H1 (cell line): ENCODE results near the gene PTRH1. TPM values are rescaled to one million over a fixed set of nuclear protein-coding genes. Genes with fewer than 3 reads are reported as not detected.

ENCODE experiments used
- CTCF ChIA-PET: fragments of 300-600 bp; sonication (Branson Sonifier 250); formaldehyde crosslinking; loops from one replicate; lab custom pipeline; 2021; ENCODE audit not compliant: partially characterized antibody; lab: Charles Lee
- POLR2A ChIA-PET: fragments of 300-600 bp; sonication (Branson Sonifier 250); formaldehyde crosslinking; loops from one replicate; lab custom pipeline; 2021; ENCODE audit warnings: inconsistent platforms; ENCODE audit not compliant: partially characterized antibody; lab: Charles Lee
- DNase-seq, 2 experiments: peaks; one replicate each; pipeline versions ENCODE4 v3.0.0 to v3.0.0-alpha.2; 2010 to 2022; ENCODE audit warnings: low spot score in 2 of 2, low read depth in 1 of 2, mixed read lengths in 1 of 2
- FAIRE-seq: peaks from 2 replicates; lab custom pipeline; 2011; peaks lifted over from hg19 to GRCh38; lab: Jason Lieb, UNC
- H2AFZ ChIP-seq: 2 replicates; pipeline ENCODE4 v1.8.1; 2012; ENCODE audit warnings: low read length, inconsistent platforms
- H2AK5ac ChIP-seq: 2 replicates; pipeline ENCODE4 v1.6.1; 2013; ENCODE audit warnings: low read depth, low read length
- H2BK120ac ChIP-seq: replicated peaks from 2 replicates; pipeline ENCODE3; 2013; ENCODE audit warnings: low read depth, low read length, inconsistent platforms
- H2BK12ac ChIP-seq: 2 replicates; pipeline ENCODE4 v1.6.1; 2013; ENCODE audit warnings: low read depth, low read length
- H2BK15ac ChIP-seq: 2 replicates; pipeline ENCODE4 v1.6.1; 2013; ENCODE audit warnings: low read length
- H2BK20ac ChIP-seq: 2 replicates; pipeline ENCODE4 v1.6.1; 2013; ENCODE audit warnings: low read length
- H2BK5ac ChIP-seq: 2 replicates; pipeline ENCODE4 v1.6.1; 2013; ENCODE audit warnings: low read depth, low read length
- H3K14ac ChIP-seq: 2 replicates; pipeline ENCODE4 v1.6.1; 2013; ENCODE audit warnings: inconsistent platforms; ENCODE audit not compliant: insufficient read length
- H3K18ac ChIP-seq: 2 replicates; pipeline ENCODE4 v1.6.1; 2013; ENCODE audit warnings: low read length; ENCODE audit errors: extremely low read depth
- H3K23ac ChIP-seq: 2 replicates; pipeline ENCODE4 v1.6.1; 2013; ENCODE audit warnings: inconsistent platforms; ENCODE audit not compliant: insufficient read length
- H3K23me2 ChIP-seq: 2 replicates; pipeline ENCODE4 v1.6.1; 2013; ENCODE audit warnings: low read depth, low read length
- H3K27ac ChIP-seq: 2 replicates; pipeline ENCODE4 v1.6.1; 2011; ENCODE audit warnings: low read depth, low read length, inconsistent platforms
- H3K27me3 ChIP-seq, 4 experiments: replicated peaks in 1 of 4; 1 replicate in 1 of 4; 2 replicates in 3 of 4; pipeline versions ENCODE4 v1.6.1 to v1.8.1; 2011 to 2013; ENCODE audit warnings: low read length in 3 of 4, mild to moderate bottlenecking in 3 of 4, inconsistent platforms in 2 of 4, mixed read lengths in 2 of 4, moderate library complexity in 1 of 4; ENCODE audit not compliant: control insufficient read depth in 3 of 4, insufficient read depth in 3 of 4; ENCODE audit errors: extremely low read depth in 1 of 4
- H3K36me3 ChIP-seq, 4 experiments: 2 replicates each; pipeline versions ENCODE4 v1.6.1 to v1.8.1; 2011 to 2013; ENCODE audit warnings: mild to moderate bottlenecking in 4 of 4, low read length in 3 of 4, moderate library complexity in 2 of 4, control low read depth in 1 of 4, inconsistent platforms in 1 of 4; ENCODE audit not compliant: insufficient read depth in 4 of 4, control insufficient read depth in 2 of 4
- H3K4ac ChIP-seq: replicated peaks from 2 replicates; pipeline ENCODE3; 2013; ENCODE audit warnings: low read length, low read depth, mixed read lengths, inconsistent platforms; ENCODE audit not compliant: insufficient read length
- H3K4me1 ChIP-seq, 4 experiments: replicated peaks in 1 of 4; 1 replicate in 1 of 4; 2 replicates in 3 of 4; pipeline versions ENCODE4 v1.6.1 to v1.8.1; 2011 to 2013; ENCODE audit warnings: low read length in 3 of 4, inconsistent platforms in 2 of 4, mixed read lengths in 1 of 4; ENCODE audit not compliant: insufficient read depth in 4 of 4, control insufficient read depth in 3 of 4
- H3K4me2 ChIP-seq, 2 experiments: 2 replicates each; pipeline versions ENCODE4 v1.6.1 to v1.8.1; 2011 to 2013; ENCODE audit warnings: low read depth in 2 of 2, low read length in 2 of 2, control low read depth in 1 of 2, inconsistent platforms in 1 of 2, mild to moderate bottlenecking in 1 of 2; ENCODE audit not compliant: insufficient read depth in 1 of 2
- H3K4me3 ChIP-seq, 4 experiments: fragments of 200-600, 300-600 bp in 1 of 4; sonication (generic), shearing (Covaris generic), sonication (Bioruptor Twin) in 1 of 4; 2 replicates each; pipeline versions ENCODE4 v1.5.1 to v1.8.1; 2011 to 2016; ENCODE audit warnings: low read length in 4 of 4, low read depth in 3 of 4, control low read depth in 2 of 4, inconsistent platforms in 2 of 4, mild to moderate bottlenecking in 2 of 4, mixed read lengths in 1 of 4, moderate library complexity in 1 of 4; ENCODE audit not compliant: insufficient read depth in 2 of 4; ENCODE audit errors: extremely low read depth in 1 of 4
- H3K56ac ChIP-seq: replicated peaks from 2 replicates; pipeline ENCODE3; 2013; ENCODE audit warnings: low read depth, mild to moderate bottlenecking, mixed read lengths, low read length, inconsistent platforms; ENCODE audit not compliant: insufficient read length
- H3K79me1 ChIP-seq: 2 replicates; pipeline ENCODE4 v1.6.1; 2013; ENCODE audit warnings: low read depth, low read length, control low read depth
- H3K79me2 ChIP-seq, 2 experiments: 2 replicates each; pipeline versions ENCODE4 v1.6.1 to v1.8.1; 2012 to 2013; ENCODE audit warnings: low read length in 2 of 2, mild to moderate bottlenecking in 2 of 2, inconsistent platforms in 1 of 2; ENCODE audit not compliant: insufficient read depth in 2 of 2, control insufficient read depth in 1 of 2
- H3K9ac ChIP-seq, 4 experiments: replicated peaks in 1 of 4; 1 replicate in 1 of 4; 2 replicates in 3 of 4; pipeline versions ENCODE4 v1.6.1 to v1.8.1; 2011 to 2013; ENCODE audit warnings: low read depth in 3 of 4, low read length in 3 of 4, control low read depth in 2 of 4, mild to moderate bottlenecking in 2 of 4, moderate library complexity in 2 of 4, inconsistent platforms in 1 of 4; ENCODE audit errors: extremely low read depth in 1 of 4
- H3K9me3 ChIP-seq, 2 experiments: 2 replicates each; pipeline versions ENCODE4 v1.6.1 to v1.8.1; 2012 to 2013; ENCODE audit warnings: mild to moderate bottlenecking in 2 of 2, moderate library complexity in 2 of 2, control low read depth in 1 of 2, inconsistent platforms in 1 of 2, low read depth in 1 of 2, low read length in 1 of 2, mixed read lengths in 1 of 2; ENCODE audit not compliant: insufficient read depth in 2 of 2
- H4K20me1 ChIP-seq, 2 experiments: replicated peaks in 1 of 2; 2 replicates each; pipeline versions ENCODE3 to v1.8.1; 2011 to 2013; ENCODE audit warnings: inconsistent platforms in 2 of 2, low read length in 2 of 2, mild to moderate bottlenecking in 1 of 2; ENCODE audit not compliant: insufficient read depth in 2 of 2, control insufficient read depth in 1 of 2
- H4K5ac ChIP-seq: 2 replicates; pipeline ENCODE4 v1.6.1; 2013; ENCODE audit warnings: low read length, low read depth, mixed read lengths, inconsistent platforms; ENCODE audit not compliant: insufficient read length
- H4K8ac ChIP-seq: 2 replicates; pipeline ENCODE4 v1.8.0; 2013; ENCODE audit warnings: mild to moderate bottlenecking, moderate library complexity, low read length, inconsistent platforms; ENCODE audit not compliant: insufficient read depth; ENCODE audit errors: extremely low read depth
- H4K91ac ChIP-seq: replicated peaks from 2 replicates; pipeline ENCODE3; 2013; ENCODE audit warnings: low read length, mixed read lengths, inconsistent platforms; ENCODE audit not compliant: insufficient read length
- CEBPB ChIP-seq: IDR thresholded peaks from 2 replicates; pipeline ENCODE4 v1.6.1; 2012; ENCODE audit warnings: low read depth, low read length
- CTBP2 ChIP-seq: IDR thresholded peaks from 2 replicates; pipeline ENCODE4 v1.7.0; 2011; ENCODE audit warnings: borderline replicate concordance, mild to moderate bottlenecking, moderate library complexity, mixed read lengths, low read length; ENCODE audit not compliant: insufficient read depth, insufficient read length
- E2F6 ChIP-seq: IDR thresholded peaks from 2 replicates; pipeline ENCODE4 v1.6.1; 2012; ENCODE audit warnings: inconsistent platforms
- FOSL1 ChIP-seq: IDR thresholded peaks from 2 replicates; pipeline ENCODE4 v1.6.1; 2011; ENCODE audit warnings: mild to moderate bottlenecking, low read depth, low read length, moderate library complexity; ENCODE audit not compliant: insufficient read depth
- MAFK ChIP-seq: IDR thresholded peaks from 2 replicates; pipeline ENCODE4 v1.6.1; 2012; ENCODE audit warnings: low read depth, mild to moderate bottlenecking, improper control_type of control experiment, low read length
- SIN3A ChIP-seq, 2 experiments: IDR thresholded peaks in 1 of 2; conservative IDR thresholded peaks in 1 of 2; 2 replicates each; pipeline ENCODE4 v1.6.1; 2011 to 2012; ENCODE audit warnings: low read length in 2 of 2, improper control_type of control experiment in 1 of 2, low read depth in 1 of 2, mild to moderate bottlenecking in 1 of 2
- SP1 ChIP-seq: IDR thresholded peaks from 2 replicates; pipeline ENCODE4 v1.6.1; 2011; ENCODE audit warnings: low read depth, low read length
- SRF ChIP-seq: IDR thresholded peaks from 2 replicates; pipeline ENCODE4 v1.6.1; 2011; ENCODE audit warnings: mild to moderate bottlenecking, low read depth, low read length, moderate library complexity
- TEAD4 ChIP-seq: IDR thresholded peaks from 2 replicates; pipeline ENCODE4 v1.6.1; 2012; ENCODE audit warnings: low read depth, low read length, inconsistent platforms, mixed read lengths
- USF2 ChIP-seq: IDR thresholded peaks from 2 replicates; pipeline ENCODE4 v1.6.1; 2011; ENCODE audit warnings: low read length, improper control_type of control experiment
- WGBS, 2 experiments: shearing (Covaris generic) in 1 of 2; methylation state at CpG; one replicate each; pipeline versions ENCODE4 v1.1.6 to v1.1.7; 2013 to 2015; ENCODE audit warnings: low lambda C conversion rate in 2 of 2, mixed read lengths in 2 of 2, inconsistent platforms in 1 of 2, low coverage in 1 of 2, missing lambda C conversion rate in 1 of 2; ENCODE audit not compliant: insufficient replicate concordance in 2 of 2, insufficient coverage in 1 of 2, insufficient read length in 1 of 2; ENCODE audit errors: extremely low coverage in 1 of 2, missing lambda C conversion rate in 1 of 2; 5-methylcytosine and 5-hydroxymethylcytosine counted together
- polyA plus RNA-seq, 7 experiments: library from polyadenylated mRNA; depleted of rRNA in 3 of 7; stranded (reverse) in 5 of 7; unstranded in 2 of 7; fragments of >200 nt in 5 of 7; fragments of 200-250 nt in 2 of 7; gene quantifications; 1 replicate in 5 of 7; 2 replicates in 1 of 7; 4 replicates in 1 of 7; pipeline versions ENCODE4 v1.2.1 to v1.2.3, GENCODE V29; 2011 to 2013; ENCODE audit warnings: missing spikeins in 2 of 7, mixed read lengths in 2 of 7
- total RNA-seq: library from RNA; stranded (reverse); fragmentation: NEBNext Ultra II Directional; extraction: Animal tissue kit (Norgen Biotek cat#: 25700); gene quantifications from 2 replicates; pipeline ENCODE4 v1.2.1, GENCODE V29; 2021

PTRH1 gene
- total and polyA plus RNA-seq, 2 of the 8 experiments (the other 6 are each of a cell fraction or from before 2014, with no cell fraction given): 11.1 to 19.8 TPM

GRCh38 chr9:127744398-127745110 is 29.1 kb upstream of the PTRH1 start:
- Histone ChIP-seq H3K4me3 (no peak overlapping the region), H3K23ac (no peak overlapping the region), H4K5ac (no peak overlapping the region), H3K36me3 (no peaks in the 10 kb centered on the region; a peak in 2 of 8 replicates), H2BK12ac (no peak overlapping the region), H2BK120ac (no peak overlapping the region), H4K20me1 (peaks cover 0 to 7% of the 10 kb centered on the region in 2 experiments), H3K56ac (no peak overlapping the region), H3K14ac (no peak overlapping the region), H3K27me3 (no peaks in the 10 kb centered on the region), H3K4ac (no peak overlapping the region), H3K18ac (no peak overlapping the region), H4K91ac (no peak overlapping the region), H3K79me2 (no peaks in the 10 kb centered on the region), H3K79me1 (no peaks in the 10 kb centered on the region), H2BK20ac (no peak overlapping the region), H3K4me1 (no peaks in the 10 kb centered on the region; a peak in 2 of 7 replicates), H2BK15ac (no peak overlapping the region), H3K9me3 (no peaks in the 10 kb centered on the region), H4K8ac (no peak overlapping the region), H2AK5ac (no peak overlapping the region), H2BK5ac (no peak overlapping the region), H3K23me2 (peaks cover 7% of the 10 kb centered on the region; the same call in 1 of the 2 replicates), H3K27ac (no peak overlapping the region), H2AFZ (no peak overlapping the region), H3K9ac (no peak overlapping the region), H3K4me2 (no peak overlapping the region)
- ChIA-PET POLR2A (interaction anchor here (0.9 to 2.1 kb wide), 6 partner anchors 10 to 84 kb away, joined by 3 to 12 read pairs (median 4); partner anchors contain the start of gene TOR2A), CTCF (interaction anchor here (0.6 to 7.3 kb wide), 21 partner anchors 9 to 1073 kb away, joined by 3 to 37 read pairs (median 3); partner anchors contain the start of genes CDK9, ENG and TOR2A)
- 90% methylated on average over 17 of the region's 19 CpGs; no CpG with 5 or more reads in 1 of the 2 experiments for WGBS, 2 experiments
- FAIRE-seq: no peak
- DNase-seq: no peak
- TF ChIP-seq CEBPB: no peak
- no peak for TF ChIP-seq USF2
- no peak for TF ChIP-seq SP1
- no peak for TF ChIP-seq TEAD4
- TF ChIP-seq MAFK: no peak
- no peak for TF ChIP-seq SRF
- TF ChIP-seq FOSL1: no peak
- TF ChIP-seq SIN3A (conservative IDR thresholded peaks at IDR 0.05 in 1 of 2, IDR thresholded peaks at IDR 0.05 in 1 of 2; ENCODE audit: low read depth in 1 of 2, low read length in 2 of 2): no peak
- no peak for TF ChIP-seq CTBP2
- no peak for TF ChIP-seq E2F6
